ENCODE data around the gene GNL2. TPM values are rescaled to one million over a fixed set of nuclear protein-coding genes. Genes with fewer than 3 reads are reported as not detected.

GNL2 gene
- total RNA-seq, 2 experiments from 2014 or later, result 62.2 to 65.3 TPM

- H3K9me3 Mint-ChIP-seq, result no peaks in the 10 kb centered on the region
- H3K4me3 Mint-ChIP-seq, result no peak overlapping the region
- no peak overlapping the region for H3K27ac Mint-ChIP-seq
- intact Hi-C loops (cut with micrococcal nuclease), result no loop called here
- H3K36me3 Mint-ChIP-seq (ENCODE audit: low read depth), result no peaks in the 10 kb centered on the region
- peaks cover 56% of the 10 kb centered on the region for H3K27me3 Mint-ChIP-seq (ENCODE audit: low read depth)
- H3K4me1 Mint-ChIP-seq (ENCODE audit: low read depth), result peaks cover 3% of the 10 kb centered on the region
- DNase-seq, result no peak
- CTCF ChIA-PET, result no interaction called here
Observed at GRCh38 chr1:37628026-37628556, 32.4 kb upstream of the GNL2 start.

GRCh38 chr1:37622131-37622530 lies 26.4 kb upstream of the GNL2 start:
- Mint-ChIP-seq H3K4me3 (no peak overlapping the region), H3K9me3 (no peaks in the 10 kb centered on the region), H3K27me3 (ENCODE audit: low read depth) (peaks cover 26% of the 10 kb centered on the region), H3K36me3 (ENCODE audit: low read depth) (no peaks in the 10 kb centered on the region), H3K27ac (no peak overlapping the region), H3K4me1 (ENCODE audit: low read depth) (no peaks in the 10 kb centered on the region)
- no peak for DNase-seq
- intact Hi-C loops (cut with micrococcal nuclease), result no loop called here
- CTCF ChIA-PET, result interaction anchor here (0.9 kb wide), 1 partner anchor 21 kb away, joined by 4 read pairs; no protein-coding TSS in a partner anchor

- Mint-ChIP-seq H3K9me3 (no peaks in the 10 kb centered on the region), H3K4me3 (no peak overlapping the region), H3K36me3 (ENCODE audit: low read depth) (no peaks in the 10 kb centered on the region), H3K27me3 (ENCODE audit: low read depth) (peaks cover 18% of the 10 kb centered on the region), H3K4me1 (ENCODE audit: low read depth) (no peaks in the 10 kb centered on the region), H3K27ac (no peak overlapping the region)
- DNase-seq, result no peak
- intact Hi-C loops (cut with micrococcal nuclease), result no loop called here
- CTCF ChIA-PET, result interaction anchor here (0.9 kb wide), 1 partner anchor 21 kb away, joined by 4 read pairs; no protein-coding TSS in a partner anchor
Observed at GRCh38 chr1:37621326-37621870, 25.7 kb upstream of the GNL2 start.

- H3K4me1 Mint-ChIP-seq (ENCODE audit: low read depth), result no peaks in the 10 kb centered on the region
- DNase-seq, result no peak
- CTCF ChIA-PET, result interaction anchor here (0.6 kb wide), 1 partner anchor 32 kb away, joined by 4 read pairs; no protein-coding TSS in a partner anchor
- no peak overlapping the region for H3K27ac Mint-ChIP-seq
- peaks cover 22% of the 10 kb centered on the region for H3K27me3 Mint-ChIP-seq (ENCODE audit: low read depth)
- H3K9me3 Mint-ChIP-seq, result no peaks in the 10 kb centered on the region
- H3K4me3 Mint-ChIP-seq, result no peak overlapping the region
- intact Hi-C loops (cut with micrococcal nuclease), result no loop called here
- H3K36me3 Mint-ChIP-seq (ENCODE audit: low read depth), result no peaks in the 10 kb centered on the region
Observed at GRCh38 chr1:37620707-37621106, 25.0 kb upstream of the GNL2 start.

GRCh38 chr1:37616330-37616729 lies 20.6 kb upstream of the GNL2 start:
- intact Hi-C loops (cut with micrococcal nuclease), result no loop called here
- no peak overlapping the region for H3K27ac Mint-ChIP-seq
- H3K27me3 Mint-ChIP-seq (ENCODE audit: low read depth), result peaks cover 16% of the 10 kb centered on the region
- H3K9me3 Mint-ChIP-seq, result no peaks in the 10 kb centered on the region
- H3K4me3 Mint-ChIP-seq, result no peak overlapping the region
- H3K4me1 Mint-ChIP-seq (ENCODE audit: low read depth), result no peaks in the 10 kb centered on the region
- no peak for DNase-seq
- CTCF ChIA-PET, result no interaction called here
- no peaks in the 10 kb centered on the region for H3K36me3 Mint-ChIP-seq (ENCODE audit: low read depth)

- intact Hi-C loops (cut with micrococcal nuclease), result no loop called here
- Mint-ChIP-seq H3K4me3 (no peak overlapping the region), H3K36me3 (ENCODE audit: low read depth) (no peaks in the 10 kb centered on the region), H3K4me1 (ENCODE audit: low read depth) (no peaks in the 10 kb centered on the region), H3K27ac (no peak overlapping the region), H3K27me3 (ENCODE audit: low read depth) (peaks cover 13% of the 10 kb centered on the region), H3K9me3 (no peaks in the 10 kb centered on the region)
- CTCF ChIA-PET, result interaction anchor here (1.6 kb wide), 1 partner anchor 11 kb away, joined by 5 read pairs; no protein-coding TSS in a partner anchor
- no peak for DNase-seq
Observed at GRCh38 chr1:37614105-37614504, 18.4 kb upstream of the GNL2 start.

GRCh38 chr1:37612186-37612585 lies 16.4 kb upstream of the GNL2 start:
- H3K4me3 Mint-ChIP-seq, result no peak overlapping the region

GRCh38 chr1:37609994-37610393 lies 14.3 kb upstream of the GNL2 start:
- intact Hi-C loops (cut with micrococcal nuclease), result no loop called here
- no peak for DNase-seq
- no peak overlapping the region for H3K4me3 Mint-ChIP-seq
- no peaks in the 10 kb centered on the region for H3K9me3 Mint-ChIP-seq
- CTCF ChIA-PET, result interaction anchor here (0.7 kb wide), 1 partner anchor 156 kb away, joined by 3 read pairs; no protein-coding TSS in a partner anchor
- no peaks in the 10 kb centered on the region for H3K36me3 Mint-ChIP-seq (ENCODE audit: low read depth)
- no peak overlapping the region for H3K27ac Mint-ChIP-seq
- H3K4me1 Mint-ChIP-seq (ENCODE audit: low read depth), result no peaks in the 10 kb centered on the region
- H3K27me3 Mint-ChIP-seq (ENCODE audit: low read depth), result no peaks in the 10 kb centered on the region

More at GRCh38 chr1:37612186-37612585, 16.4 kb upstream of the GNL2 start:
- H3K27ac Mint-ChIP-seq, result no peak overlapping the region
- DNase-seq, result no peak
- CTCF ChIA-PET, result no interaction called here
- H3K27me3 Mint-ChIP-seq (ENCODE audit: low read depth), result peaks cover 8% of the 10 kb centered on the region
- no peaks in the 10 kb centered on the region for H3K36me3 Mint-ChIP-seq (ENCODE audit: low read depth)
- no peaks in the 10 kb centered on the region for H3K9me3 Mint-ChIP-seq
- intact Hi-C loops (cut with micrococcal nuclease), result no loop called here
- H3K4me1 Mint-ChIP-seq (ENCODE audit: low read depth), result no peaks in the 10 kb centered on the region

- H3K4me3 Mint-ChIP-seq, result no peak overlapping the region
- intact Hi-C loops (cut with micrococcal nuclease), result no loop called here
Observed at GRCh38 chr1:37609002-37609401, 13.3 kb upstream of the GNL2 start.

GRCh38 chr1:37606481-37607263 lies 10.9 kb upstream of the GNL2 start:
- intact Hi-C loops (cut with micrococcal nuclease), result no loop called here
- Mint-ChIP-seq H3K4me1 (ENCODE audit: low read depth) (no peaks in the 10 kb centered on the region), H3K27me3 (ENCODE audit: low read depth) (no peaks in the 10 kb centered on the region), H3K4me3 (no peak overlapping the region), H3K9me3 (no peaks in the 10 kb centered on the region), H3K27ac (no peak overlapping the region), H3K36me3 (ENCODE audit: low read depth) (no peaks in the 10 kb centered on the region)
- DNase-seq, result no peak
- CTCF ChIA-PET, result interaction anchor here (1.9 kb wide), 1 partner anchor 77 kb away, joined by 6 read pairs; no protein-coding TSS in a partner anchor

More at GRCh38 chr1:37609002-37609401, 13.3 kb upstream of the GNL2 start:
- CTCF ChIA-PET, result interaction anchor here (1.0 kb wide), 1 partner anchor 73 kb away, joined by 4 read pairs; no protein-coding TSS in a partner anchor
- H3K27me3 Mint-ChIP-seq (ENCODE audit: low read depth), result no peaks in the 10 kb centered on the region
- DNase-seq, result no peak
- H3K36me3 Mint-ChIP-seq (ENCODE audit: low read depth), result no peaks in the 10 kb centered on the region
- no peaks in the 10 kb centered on the region for H3K9me3 Mint-ChIP-seq
- H3K4me1 Mint-ChIP-seq (ENCODE audit: low read depth), result no peaks in the 10 kb centered on the region
- no peak overlapping the region for H3K27ac Mint-ChIP-seq

GRCh38 chr1:37605806-37606474 lies 10.2 kb upstream of the GNL2 start:
- H3K9me3 Mint-ChIP-seq, result no peaks in the 10 kb centered on the region
- no peak for DNase-seq
- H3K4me1 Mint-ChIP-seq (ENCODE audit: low read depth), result no peaks in the 10 kb centered on the region
- no peaks in the 10 kb centered on the region for H3K36me3 Mint-ChIP-seq (ENCODE audit: low read depth)
- H3K27ac Mint-ChIP-seq, result no peak overlapping the region
- no peaks in the 10 kb centered on the region for H3K27me3 Mint-ChIP-seq (ENCODE audit: low read depth)
- intact Hi-C loops (cut with micrococcal nuclease), result no loop called here
- H3K4me3 Mint-ChIP-seq, result no peak overlapping the region
- CTCF ChIA-PET, result no interaction called here

GRCh38 chr1:37605061-37605650 lies 9.4 kb upstream of the GNL2 start:
- Mint-ChIP-seq H3K36me3 (ENCODE audit: low read depth) (no peaks in the 10 kb centered on the region), H3K27me3 (ENCODE audit: low read depth) (no peaks in the 10 kb centered on the region), H3K27ac (no peak overlapping the region), H3K4me1 (ENCODE audit: low read depth) (no peaks in the 10 kb centered on the region), H3K9me3 (no peaks in the 10 kb centered on the region), H3K4me3 (no peak overlapping the region)
- CTCF ChIA-PET, result interaction anchor here (2.4 to 5.9 kb wide), 2 partner anchors 73 to 78 kb away, joined by 9 to 85 read pairs; no protein-coding TSS in a partner anchor
- intact Hi-C loops (cut with micrococcal nuclease), result no loop called here
- no peak for DNase-seq

Data from activated naive CD4-positive, alpha-beta T cell treated with anti-CD3 and anti-CD28 coated beads for 36 hours (primary cell).